ENCODE data around the gene TRMU. TPM values are rescaled to one million over a fixed set of nuclear protein-coding genes. Genes with fewer than 3 reads are reported as not detected.

The TRMU gene
- total RNA-seq, 1 donor from 2014 or later: 38.2 TPM

DNA sequence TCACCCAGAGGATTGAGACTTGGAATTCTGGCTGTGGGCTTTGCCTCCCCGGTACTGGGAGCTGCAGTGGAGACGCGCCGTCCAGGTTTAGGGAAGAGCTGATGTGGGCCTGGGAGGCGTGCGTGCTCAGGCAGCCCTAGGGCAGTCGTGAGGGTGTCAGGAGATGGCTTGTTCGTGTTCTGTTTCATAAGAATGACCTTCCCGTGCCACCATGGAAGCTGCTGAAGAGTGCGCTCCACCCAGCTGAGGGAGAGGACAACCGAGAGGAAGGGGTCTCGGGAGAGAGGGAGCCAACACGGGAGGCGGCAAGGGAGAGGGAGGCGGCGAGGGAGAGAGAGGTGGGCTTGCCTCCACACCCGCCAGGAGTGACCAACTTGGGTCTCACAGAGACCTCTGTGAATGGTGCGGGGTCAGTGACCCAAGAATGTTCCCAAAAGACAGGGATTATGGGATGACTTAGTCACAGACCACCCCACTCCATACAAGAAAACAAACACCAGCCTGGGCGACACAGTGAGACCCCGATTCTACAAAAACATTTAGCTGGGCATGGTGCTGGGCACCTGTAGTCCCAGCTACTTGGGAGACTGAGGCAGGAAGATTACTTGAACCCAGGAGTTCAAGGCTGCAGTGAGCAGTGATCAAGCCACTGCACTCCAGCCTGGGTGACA is 14.7 kb upstream of the TRMU start:
- no peak for DNase-seq (ENCODE audit: extremely low spot score, unreplicated experiment)
- H3K36me3 Mint-ChIP-seq (ENCODE audit: unreplicated experiment): peaks cover 3% of the 10 kb centered on the region
- no peaks in the 10 kb centered on the region for H3K9me3 Mint-ChIP-seq (ENCODE audit: unreplicated experiment)
- no peaks in the 10 kb centered on the region for H3K4me1 Mint-ChIP-seq (ENCODE audit: unreplicated experiment)
- no peak overlapping the region for H3K4me3 Mint-ChIP-seq (ENCODE audit: unreplicated experiment)
- H3K27me3 Mint-ChIP-seq (ENCODE audit: unreplicated experiment): no peaks in the 10 kb centered on the region
- TF ChIP-seq CTCF (IDR thresholded peaks at IDR 0.05): no peak
- H3K27ac Mint-ChIP-seq (ENCODE audit: unreplicated experiment): no peak overlapping the region

DNA sequence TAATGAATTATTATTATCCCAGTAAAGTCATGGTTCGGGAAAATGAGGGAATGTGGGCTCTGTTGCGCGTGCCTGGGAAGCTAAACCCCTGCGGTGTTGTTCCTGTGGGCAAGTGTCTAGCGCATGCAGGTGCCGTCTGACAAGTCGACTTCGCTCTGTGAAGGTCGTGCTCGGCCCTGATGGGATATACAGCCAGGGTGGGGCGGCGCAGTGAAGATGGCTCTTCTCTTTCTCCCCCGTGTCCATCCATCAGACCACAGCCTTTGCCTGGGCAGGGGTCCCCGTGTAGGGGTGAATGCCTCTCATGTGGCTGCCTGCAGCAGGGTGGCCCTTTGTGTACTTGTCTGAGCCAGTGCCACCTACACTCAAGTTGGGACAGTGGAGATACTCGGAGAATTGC is 12.8 kb upstream of the TRMU start:
- Mint-ChIP-seq H3K4me3 (ENCODE audit: unreplicated experiment) (no peak overlapping the region), H3K27ac (ENCODE audit: unreplicated experiment) (no peak overlapping the region), H3K36me3 (ENCODE audit: unreplicated experiment) (peaks cover 3% of the 10 kb centered on the region), H3K9me3 (ENCODE audit: unreplicated experiment) (no peaks in the 10 kb centered on the region), H3K27me3 (ENCODE audit: unreplicated experiment) (no peaks in the 10 kb centered on the region), H3K4me1 (ENCODE audit: unreplicated experiment) (no peaks in the 10 kb centered on the region)
- no peak for DNase-seq (ENCODE audit: extremely low spot score, unreplicated experiment)
- TF ChIP-seq CTCF (IDR thresholded peaks at IDR 0.05): no peak

DNA sequence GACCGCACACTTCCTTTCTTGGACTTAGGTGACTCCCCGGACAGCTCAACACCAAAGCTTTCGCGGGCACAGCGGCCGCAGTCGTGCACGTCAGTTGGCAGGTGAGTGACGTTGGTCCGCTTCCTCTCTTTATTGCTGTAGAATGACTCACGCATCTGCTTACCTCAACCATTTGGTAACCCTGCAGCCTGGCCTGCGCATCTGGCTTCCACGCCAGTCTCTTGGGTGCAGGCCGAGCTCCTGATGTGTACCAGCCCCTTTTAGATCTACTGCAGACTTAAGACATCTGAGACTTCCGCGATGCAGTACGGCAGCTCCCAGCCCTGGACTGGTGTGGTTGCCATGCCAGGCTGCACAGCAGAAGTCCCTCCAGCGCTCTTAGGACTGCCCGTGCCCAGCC is 12.4 kb upstream of the TRMU start:
- Mint-ChIP-seq H3K27me3 (ENCODE audit: unreplicated experiment) (no peaks in the 10 kb centered on the region), H3K9me3 (ENCODE audit: unreplicated experiment) (no peaks in the 10 kb centered on the region)

DNA sequence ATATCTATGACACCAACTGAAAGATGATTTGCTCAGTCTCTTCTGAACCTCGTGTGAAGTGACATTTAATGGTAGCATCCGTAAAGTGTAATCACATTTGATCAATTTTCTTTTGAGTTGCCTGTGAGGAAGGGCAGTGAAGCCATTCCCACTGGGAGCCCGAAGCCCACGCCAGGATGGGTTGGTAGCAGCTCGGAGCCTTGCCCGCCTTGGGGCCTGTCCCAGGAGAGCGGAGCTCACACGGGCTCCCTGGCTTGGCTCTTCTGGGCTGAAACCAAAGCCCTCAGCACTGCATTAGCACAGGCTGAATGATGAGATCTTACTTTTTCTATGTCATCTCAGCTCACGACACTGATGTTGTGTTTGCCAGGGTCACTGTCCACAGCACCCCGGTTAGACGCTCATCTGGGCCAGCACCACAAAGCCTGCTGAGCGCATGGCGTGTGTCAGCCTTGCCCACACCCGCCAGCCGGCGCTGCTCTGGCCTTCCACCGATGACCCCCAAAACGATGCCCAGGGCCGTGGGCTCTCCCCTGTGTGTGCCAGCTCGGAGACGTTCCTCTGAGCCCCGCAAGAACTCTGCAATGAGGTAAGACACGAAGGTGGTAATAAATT is 9.3 kb upstream of the TRMU start:
- no peak for DNase-seq (ENCODE audit: extremely low spot score, unreplicated experiment)
- Mint-ChIP-seq H3K4me1 (ENCODE audit: unreplicated experiment) (no peaks in the 10 kb centered on the region), H3K36me3 (ENCODE audit: unreplicated experiment) (peaks cover 3% of the 10 kb centered on the region), H3K4me3 (ENCODE audit: unreplicated experiment) (no peak overlapping the region), H3K9me3 (ENCODE audit: unreplicated experiment) (no peaks in the 10 kb centered on the region), H3K27me3 (ENCODE audit: unreplicated experiment) (no peaks in the 10 kb centered on the region), H3K27ac (ENCODE audit: unreplicated experiment) (no peak overlapping the region)
- no peak for TF ChIP-seq CTCF (IDR thresholded peaks at IDR 0.05)

More for the DNA sequence above, 12.4 kb upstream of the TRMU start:
- no peak for TF ChIP-seq CTCF (IDR thresholded peaks at IDR 0.05)
- H3K4me1 Mint-ChIP-seq (ENCODE audit: unreplicated experiment): no peaks in the 10 kb centered on the region
- no peak for DNase-seq (ENCODE audit: extremely low spot score, unreplicated experiment)
- H3K4me3 Mint-ChIP-seq (ENCODE audit: unreplicated experiment): no peak overlapping the region
- H3K27ac Mint-ChIP-seq (ENCODE audit: unreplicated experiment): no peak overlapping the region
- peaks cover 3% of the 10 kb centered on the region for H3K36me3 Mint-ChIP-seq (ENCODE audit: unreplicated experiment)

GRCh38 chr22:46327691-46328465 is 7.6 kb upstream of the TRMU start:
- H3K4me3 Mint-ChIP-seq (ENCODE audit: unreplicated experiment): no peak overlapping the region
- no peak overlapping the region for H3K27ac Mint-ChIP-seq (ENCODE audit: unreplicated experiment)
- no peaks in the 10 kb centered on the region for H3K4me1 Mint-ChIP-seq (ENCODE audit: unreplicated experiment)
- H3K9me3 Mint-ChIP-seq (ENCODE audit: unreplicated experiment): no peaks in the 10 kb centered on the region
- no peaks in the 10 kb centered on the region for H3K27me3 Mint-ChIP-seq (ENCODE audit: unreplicated experiment)
- H3K36me3 Mint-ChIP-seq (ENCODE audit: unreplicated experiment): peaks cover 3% of the 10 kb centered on the region
- no peak for TF ChIP-seq CTCF (IDR thresholded peaks at IDR 0.05)
- no peak for DNase-seq (ENCODE audit: extremely low spot score, unreplicated experiment)

Measured in osteocyte (in vitro differentiated cells).